GM19328 (cell line): ENCODE results near the gene NCAPD2.
A peak's percentile ranks its signal among the peaks of the same experiment; 100 is the strongest.
"Not testable (repeated sequence)": the region's sequence is repeated elsewhere in the genome, so short reads cannot be mapped to it uniquely, and the experiment has no call there.

Experiments
- ATAC-seq: cut with Tn5 transposase; IDR thresholded peaks from one replicate; pipeline ENCODE4 v1.9.1; 2021; ENCODE audit warnings: mild to moderate bottlenecking, moderate library complexity; ENCODE audit not compliant: unreplicated experiment

Gene NCAPD2

DNA sequence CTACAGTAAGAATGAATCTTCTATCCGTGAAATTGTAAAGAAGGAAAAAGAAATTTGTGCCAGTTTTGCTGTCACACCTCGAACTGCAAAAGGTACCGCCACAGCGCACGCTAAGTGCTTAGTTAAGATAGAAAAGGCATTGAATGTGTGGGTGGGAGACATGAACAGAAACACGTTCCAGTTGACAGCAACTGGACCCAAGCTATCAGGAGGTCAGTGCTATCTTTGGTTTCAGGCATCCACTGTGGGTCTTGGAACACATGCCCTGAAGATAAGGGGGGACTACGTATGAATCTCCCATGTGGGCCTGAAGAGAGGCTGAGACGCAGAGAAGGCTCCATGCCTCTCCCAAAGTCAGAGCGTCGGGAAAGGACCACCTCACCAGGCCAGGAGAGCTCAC, 52.1 kb downstream of the NCAPD2 start:
- ATAC-seq = no peak

- no peak for ATAC-seq
These were observed 53.7 kb downstream of the NCAPD2 start for GRCh38 chr12:6547566-6547965.

- ATAC-seq = no peak
These were observed 54.1 kb downstream of the NCAPD2 start for GRCh38 chr12:6547987-6548386.

DNA sequence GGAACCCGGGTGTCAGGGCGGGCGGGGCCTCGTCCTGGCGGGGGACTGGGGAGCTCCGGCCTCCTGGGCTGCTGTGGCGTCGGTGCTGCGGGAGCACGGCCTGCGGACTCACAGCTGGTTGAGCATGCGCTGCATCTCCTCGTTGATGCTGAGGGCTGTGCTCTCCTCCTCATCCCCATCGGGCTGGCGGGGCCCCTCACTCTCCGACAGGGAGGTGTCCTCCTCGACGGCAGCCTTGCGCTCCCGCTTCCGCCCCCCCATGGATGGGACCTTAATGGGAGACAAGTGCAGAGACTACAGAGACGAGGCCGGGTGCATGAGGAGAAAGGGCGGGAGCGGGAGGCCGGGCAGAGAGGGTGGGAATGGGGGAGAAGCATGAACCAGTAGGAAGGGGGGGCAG, 54.7 kb downstream of the NCAPD2 start:
- ATAC-seq = no peak

DNA sequence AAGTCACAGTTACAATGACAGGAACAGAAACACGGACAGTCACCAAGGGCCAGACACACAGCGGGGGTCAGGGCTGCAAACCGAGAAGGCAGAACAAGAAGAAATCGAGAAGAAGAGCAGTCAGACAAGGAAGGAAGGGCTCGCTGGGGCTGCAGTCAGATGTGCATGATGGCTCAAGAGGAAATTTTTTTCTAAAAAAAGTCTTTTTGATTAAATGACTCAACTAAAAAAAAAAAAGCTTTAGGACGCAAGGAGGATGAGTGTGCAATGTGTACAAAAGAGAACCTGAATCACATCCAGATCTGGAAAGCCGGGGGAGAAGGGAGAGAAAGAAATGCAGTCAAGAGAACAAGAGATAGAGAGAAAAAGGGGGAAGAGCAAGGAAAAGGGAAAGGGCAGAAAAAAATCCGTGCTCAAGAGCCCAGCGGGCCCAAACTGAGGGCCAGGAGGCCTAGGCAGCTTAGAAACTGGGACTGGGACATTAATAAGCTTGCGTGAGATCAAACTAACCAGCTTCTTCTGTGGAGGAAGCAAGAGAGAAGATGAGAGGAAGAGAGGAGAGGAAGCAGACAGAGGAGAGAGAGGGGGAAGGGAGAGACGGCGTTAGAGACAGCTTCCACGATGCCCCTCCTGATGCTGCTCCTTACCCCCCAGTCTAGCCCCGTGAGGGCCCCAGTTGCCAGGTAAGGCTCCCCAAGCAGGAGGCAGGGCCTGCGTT, 55.2 kb downstream of the NCAPD2 start:
- no peak for ATAC-seq

GRCh38 chr12:6549684-6550151, 55.8 kb downstream of the NCAPD2 start:
- ATAC-seq = no peak

GRCh38 chr12:6550294-6551062, 56.6 kb downstream of the NCAPD2 start:
- no peak for ATAC-seq

GRCh38 chr12:6551063-6551461, 57.2 kb downstream of the NCAPD2 start:
- no peak for ATAC-seq

- ATAC-seq = no peak
These were observed 57.7 kb downstream of the NCAPD2 start for GRCh38 chr12:6551496-6552139.

GRCh38 chr12:6552140-6552551, 58.2 kb downstream of the NCAPD2 start:
- no peak for ATAC-seq

DNA sequence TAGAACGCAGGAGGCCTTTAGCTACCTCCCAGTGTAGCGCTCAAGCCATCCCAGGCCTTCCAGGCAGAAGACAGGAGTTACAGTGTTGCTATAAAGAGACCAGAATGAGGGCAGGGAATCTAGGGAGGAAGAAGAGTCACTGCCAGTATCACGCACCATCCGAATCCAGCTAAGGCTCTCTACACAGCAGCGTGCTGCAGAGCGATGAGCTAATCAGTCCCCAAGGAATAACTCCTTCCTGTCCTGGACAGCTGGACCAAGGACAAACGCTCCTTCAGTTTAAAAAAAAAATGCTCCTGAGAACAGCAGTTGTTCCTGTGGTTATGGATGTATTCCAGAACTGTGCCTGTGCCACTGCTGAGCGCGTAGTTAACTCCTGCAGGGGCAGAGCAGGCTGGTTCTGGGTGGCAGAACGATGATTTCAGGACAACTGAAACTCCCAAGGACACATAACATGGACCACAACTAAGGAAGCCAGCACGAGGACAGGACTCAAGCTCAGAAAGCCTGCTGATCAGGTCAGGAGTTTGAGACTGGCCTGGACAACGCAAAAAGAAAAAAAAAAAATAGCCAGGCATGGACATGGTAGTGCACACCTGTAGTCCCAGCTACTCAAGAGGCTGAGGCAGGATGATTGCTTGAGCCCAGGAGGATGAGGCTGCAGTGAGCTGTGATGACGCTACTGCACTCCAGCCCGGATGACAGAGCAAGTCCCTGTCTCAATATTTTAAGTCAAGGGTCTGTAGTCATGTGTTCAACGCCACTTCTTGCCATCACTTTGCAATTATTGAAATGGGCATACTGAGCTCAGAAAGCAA, 59.4 kb downstream of the NCAPD2 start:
- ATAC-seq = no peak

- peak; percentile 42 for ATAC-seq
These were observed 60.5 kb downstream of the NCAPD2 start for GRCh38 chr12:6554168-6555017.

GRCh38 chr12:6555018-6555691, 61.3 kb downstream of the NCAPD2 start:
- peak; percentile 14 for ATAC-seq

DNA sequence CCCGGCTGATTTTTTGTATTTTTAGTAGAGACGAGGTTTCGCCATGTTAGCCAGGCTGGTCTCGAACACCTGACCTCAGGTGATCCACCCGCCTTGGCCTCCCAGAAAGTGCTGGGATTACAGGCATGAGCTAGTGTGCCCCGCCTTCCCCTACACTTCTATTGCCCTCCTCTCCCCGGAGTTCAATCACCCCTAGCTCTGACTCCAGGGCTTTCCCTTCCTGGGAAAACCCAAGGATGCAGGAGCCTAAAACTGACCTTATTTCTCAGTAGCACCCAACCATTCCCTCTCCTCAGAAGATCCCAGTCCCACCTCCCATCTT, 62.6 kb downstream of the NCAPD2 start:
- ATAC-seq = not testable (repeated sequence)

DNA sequence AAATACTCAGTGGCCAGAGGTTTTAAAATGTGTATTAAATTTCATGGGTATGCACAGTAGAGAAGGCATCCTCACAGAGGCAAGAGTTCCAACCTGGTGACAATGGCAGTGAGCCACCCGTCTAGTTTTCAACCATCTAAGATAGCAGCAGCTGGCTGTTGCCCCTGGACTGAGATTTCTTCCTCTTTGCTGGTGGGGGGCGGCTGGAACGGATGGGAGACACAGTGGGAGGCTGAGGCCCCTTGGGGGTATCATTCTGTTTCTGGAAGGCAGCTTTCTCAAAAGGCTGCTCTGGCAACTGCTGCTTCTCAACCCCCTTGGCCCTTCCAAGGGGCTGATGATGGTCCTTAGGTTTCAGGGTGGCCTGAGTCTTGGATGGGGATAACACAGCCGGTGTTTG, 63.0 kb downstream of the NCAPD2 start:
- ATAC-seq = no peak

- not testable (repeated sequence) for ATAC-seq
These were observed 64.3 kb downstream of the NCAPD2 start for GRCh38 chr12:6558014-6558760.

DNA sequence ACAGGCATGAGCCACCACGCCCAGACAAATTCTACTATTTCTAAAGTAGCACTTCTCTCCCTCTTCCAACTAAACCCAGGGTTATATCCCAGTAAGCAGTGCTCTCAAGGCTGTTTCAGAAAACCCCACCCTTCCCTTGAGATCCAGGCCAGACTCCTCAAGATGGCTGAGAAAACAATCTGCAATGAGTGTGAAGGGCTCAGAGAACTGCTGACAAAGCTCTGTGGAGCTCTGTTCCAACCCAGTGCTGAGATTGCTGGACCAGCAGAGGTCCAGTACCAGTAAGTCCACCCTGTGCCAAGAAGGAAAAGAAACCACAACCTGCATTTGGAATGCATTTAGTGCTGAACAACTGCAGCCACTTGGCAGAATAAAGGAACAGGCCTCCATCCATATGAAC, 65.6 kb downstream of the NCAPD2 start:
- no peak for ATAC-seq

DNA sequence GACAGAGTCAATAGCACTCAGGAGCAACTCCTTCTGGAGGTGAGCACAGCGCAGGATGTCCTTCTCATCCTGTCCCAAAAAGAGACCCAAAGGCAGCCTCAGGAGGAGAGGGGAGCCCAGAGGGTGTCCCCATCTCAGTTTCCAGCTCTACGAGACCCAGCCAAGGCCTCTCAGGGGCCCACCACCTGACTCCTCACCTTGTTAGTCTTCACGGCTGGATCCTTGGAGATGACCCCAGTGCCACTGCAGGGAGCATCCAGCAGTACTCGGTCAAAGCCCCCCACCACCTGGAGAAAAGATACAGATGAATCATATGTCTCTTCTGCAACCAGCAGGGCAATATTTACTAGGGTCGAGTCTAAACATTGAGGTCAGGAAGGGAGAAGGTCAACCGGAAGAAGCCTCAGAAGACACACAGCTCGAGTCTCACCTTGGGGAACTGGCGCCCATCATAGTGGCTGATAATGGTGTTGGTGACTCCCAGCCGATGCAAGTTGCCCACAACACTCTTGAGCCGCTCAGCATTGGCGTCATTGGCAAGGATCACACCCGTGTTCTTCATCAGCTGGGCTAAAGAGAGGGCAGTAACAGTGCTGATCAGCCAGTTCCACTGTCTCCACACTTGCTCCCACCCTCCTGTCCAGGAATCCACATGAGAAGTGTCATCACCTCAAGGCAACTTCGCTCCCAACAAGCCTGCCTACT, 66.8 kb downstream of the NCAPD2 start:
- no peak for ATAC-seq
